RWPE2 (cell line): ENCODE measurements around the gene MEP1B.
"Not testable (repeated sequence)": the region's sequence is repeated elsewhere in the genome, so short reads cannot be mapped to it uniquely, and the experiment has no call there.

Source experiments
- ATAC-seq: fragments of 200-7000 bp; cut with Tn5 transposase; 3 replicates; pipeline ENCODE4 v1.9.1; 2021; ENCODE audit warnings: low read depth
- DNase-seq: peaks from one replicate; pipeline ENCODE4 v3.0.0-alpha.2; 2020; ENCODE audit warnings: low spot score
- H3K27ac ChIP-seq: fragments of 450-650 bp; 2 replicates; pipeline ENCODE4 v1.5.1; 2017; ENCODE audit warnings: mild to moderate bottlenecking; ENCODE audit not compliant: poor library complexity, severe bottlenecking
- H3K27me3 ChIP-seq: fragments of 250-450 bp; sonication (Bioruptor Pico); 2 replicates; pipeline ENCODE4 v1.5.1; 2021; ENCODE audit warnings: mild to moderate bottlenecking, moderate library complexity; ENCODE audit not compliant: insufficient read depth, poor library complexity, severe bottlenecking
- H3K36me3 ChIP-seq: fragments of 250-450 bp; sonication (Bioruptor Pico); 2 replicates; pipeline ENCODE4 v1.5.1; 2020; ENCODE audit warnings: low read depth, mild to moderate bottlenecking, moderate library complexity
- H3K4me1 ChIP-seq: fragments of 250-450 bp; sonication (Bioruptor Pico); 2 replicates; pipeline ENCODE4 v1.5.1; 2021; ENCODE audit warnings: mild to moderate bottlenecking, moderate library complexity; ENCODE audit not compliant: insufficient read depth, poor library complexity, severe bottlenecking
- H3K4me3 ChIP-seq: fragments of 250-450 bp; sonication (Bioruptor Pico); 2 replicates; pipeline ENCODE4 v1.5.1; 2021; ENCODE audit warnings: mild to moderate bottlenecking, moderate library complexity; ENCODE audit not compliant: severe bottlenecking
- H3K9me3 ChIP-seq: fragments of 250-450 bp; sonication (Bioruptor Pico); 2 replicates; pipeline ENCODE4 v1.5.1; 2021; ENCODE audit warnings: mild to moderate bottlenecking, moderate library complexity; ENCODE audit not compliant: severe bottlenecking
- TF ChIP-seq, protein P1 (sequence below): fragments of 450-650 bp; IDR thresholded peaks from one replicate; pipeline ENCODE4 v1.5.1; 2017; ENCODE audit warnings: mild to moderate bottlenecking, moderate library complexity; ENCODE audit not compliant: poor library complexity, severe bottlenecking

Gene MEP1B

DNA sequence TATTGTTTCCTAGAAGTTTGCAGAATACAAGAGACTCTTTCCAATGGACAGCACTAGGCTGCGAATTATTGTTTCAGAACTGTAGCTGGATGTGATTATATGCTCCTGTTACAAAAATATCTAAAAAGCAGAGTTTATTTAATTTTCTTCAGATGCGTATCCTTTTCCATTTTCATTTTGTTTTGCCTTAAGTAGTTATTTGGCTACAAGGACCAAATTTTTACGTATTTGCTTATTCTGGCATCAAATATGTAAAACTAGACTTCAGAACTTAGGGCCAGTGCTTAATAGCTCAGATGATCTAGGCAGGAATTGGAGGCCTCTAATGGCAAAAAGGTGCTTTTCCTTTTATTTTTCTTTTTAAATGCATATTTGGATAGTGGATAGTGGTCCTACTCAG is 18.7 kb downstream of the MEP1B start:
- TF ChIP-seq, protein P1, sequence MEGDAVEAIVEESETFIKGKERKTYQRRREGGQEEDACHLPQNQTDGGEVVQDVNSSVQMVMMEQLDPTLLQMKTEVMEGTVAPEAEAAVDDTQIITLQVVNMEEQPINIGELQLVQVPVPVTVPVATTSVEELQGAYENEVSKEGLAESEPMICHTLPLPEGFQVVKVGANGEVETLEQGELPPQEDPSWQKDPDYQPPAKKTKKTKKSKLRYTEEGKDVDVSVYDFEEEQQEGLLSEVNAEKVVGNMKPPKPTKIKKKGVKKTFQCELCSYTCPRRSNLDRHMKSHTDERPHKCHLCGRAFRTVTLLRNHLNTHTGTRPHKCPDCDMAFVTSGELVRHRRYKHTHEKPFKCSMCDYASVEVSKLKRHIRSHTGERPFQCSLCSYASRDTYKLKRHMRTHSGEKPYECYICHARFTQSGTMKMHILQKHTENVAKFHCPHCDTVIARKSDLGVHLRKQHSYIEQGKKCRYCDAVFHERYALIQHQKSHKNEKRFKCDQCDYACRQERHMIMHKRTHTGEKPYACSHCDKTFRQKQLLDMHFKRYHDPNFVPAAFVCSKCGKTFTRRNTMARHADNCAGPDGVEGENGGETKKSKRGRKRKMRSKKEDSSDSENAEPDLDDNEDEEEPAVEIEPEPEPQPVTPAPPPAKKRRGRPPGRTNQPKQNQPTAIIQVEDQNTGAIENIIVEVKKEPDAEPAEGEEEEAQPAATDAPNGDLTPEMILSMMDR = no peak
- no peak for DNase-seq
- Histone ChIP-seq H3K9me3 (no peaks in the 10 kb centered on the region), H3K4me1 (no peaks in the 10 kb centered on the region), H3K4me3 (no peak overlapping the region), H3K27ac (no peak overlapping the region), H3K36me3 (no peaks in the 10 kb centered on the region), H3K27me3 (no peaks in the 10 kb centered on the region)
- ATAC-seq = no peak

DNA sequence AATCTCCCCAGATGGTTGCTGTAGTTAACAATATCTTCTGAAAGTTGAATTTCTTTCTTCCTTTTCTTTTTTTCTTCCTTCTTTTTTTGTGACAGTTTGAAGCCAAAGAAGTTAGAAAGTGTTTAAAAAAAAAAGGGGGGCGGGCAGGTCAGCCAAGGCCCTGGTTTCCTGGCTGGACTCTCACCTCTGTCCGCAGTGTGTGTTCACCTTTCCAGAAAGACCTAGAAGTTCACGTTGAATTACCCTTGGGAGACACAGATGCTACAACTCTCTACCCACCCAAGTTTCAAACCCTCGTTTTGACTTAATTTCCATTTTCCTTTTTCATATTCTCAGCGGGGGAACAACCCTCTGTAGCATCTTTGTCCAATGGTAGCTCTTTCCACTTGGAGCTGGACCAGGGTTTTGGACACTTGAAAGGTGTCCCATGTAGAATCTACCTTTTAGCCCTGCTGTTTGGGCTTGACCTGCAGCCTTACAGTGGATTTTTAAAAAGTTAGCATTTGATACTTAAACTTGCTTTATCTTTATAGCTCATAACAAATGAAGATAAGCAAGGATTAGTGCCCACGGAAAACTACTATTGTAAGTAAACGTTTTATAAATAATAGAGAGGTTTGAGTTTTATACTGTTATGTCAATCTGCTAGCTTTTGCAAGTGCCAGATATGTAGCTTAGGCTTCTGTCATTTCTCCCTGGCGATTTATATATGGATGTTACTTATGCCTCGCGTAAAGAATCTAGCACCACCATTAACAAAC is 20.0 kb downstream of the MEP1B start:
- H3K4me3 ChIP-seq = no peak overlapping the region

DNA sequence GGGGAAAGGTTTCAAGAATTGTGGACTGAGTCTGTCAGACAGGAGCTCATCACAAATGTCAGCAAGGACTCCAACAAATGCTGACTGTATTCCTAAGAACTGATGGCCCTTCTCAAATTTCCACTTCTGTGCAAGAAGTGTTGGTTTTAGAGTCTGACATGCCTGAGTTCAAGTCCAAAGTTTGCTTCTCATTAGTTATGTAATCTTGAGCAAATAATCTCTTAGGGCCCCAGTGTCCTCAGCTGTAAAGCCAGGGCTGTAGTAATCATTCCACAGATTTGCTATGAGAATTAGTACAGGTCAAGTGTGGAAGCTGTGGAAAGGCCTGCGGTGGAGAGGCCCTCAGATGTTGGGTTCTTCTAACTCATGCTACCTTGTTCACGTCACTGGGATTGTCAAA is 23.9 kb downstream of the MEP1B start:
- no peaks in the 10 kb centered on the region for H3K9me3 ChIP-seq
- TF ChIP-seq, protein P1 = no peak
- H3K4me3 ChIP-seq = no peak overlapping the region
- ATAC-seq = no peak
- DNase-seq = no peak
- H3K27ac ChIP-seq = no peak overlapping the region
- H3K4me1 ChIP-seq = no peaks in the 10 kb centered on the region
- H3K36me3 ChIP-seq = no peaks in the 10 kb centered on the region
- no peaks in the 10 kb centered on the region for H3K27me3 ChIP-seq

More for the DNA sequence above, 20.0 kb downstream of the MEP1B start:
- Histone ChIP-seq H3K4me1 (no peaks in the 10 kb centered on the region), H3K27me3 (no peaks in the 10 kb centered on the region), H3K9me3 (no peaks in the 10 kb centered on the region), H3K36me3 (no peaks in the 10 kb centered on the region), H3K27ac (no peak overlapping the region)
- DNase-seq (no peak), ATAC-seq (no peak)
- TF ChIP-seq, protein P1 = no peak

DNA sequence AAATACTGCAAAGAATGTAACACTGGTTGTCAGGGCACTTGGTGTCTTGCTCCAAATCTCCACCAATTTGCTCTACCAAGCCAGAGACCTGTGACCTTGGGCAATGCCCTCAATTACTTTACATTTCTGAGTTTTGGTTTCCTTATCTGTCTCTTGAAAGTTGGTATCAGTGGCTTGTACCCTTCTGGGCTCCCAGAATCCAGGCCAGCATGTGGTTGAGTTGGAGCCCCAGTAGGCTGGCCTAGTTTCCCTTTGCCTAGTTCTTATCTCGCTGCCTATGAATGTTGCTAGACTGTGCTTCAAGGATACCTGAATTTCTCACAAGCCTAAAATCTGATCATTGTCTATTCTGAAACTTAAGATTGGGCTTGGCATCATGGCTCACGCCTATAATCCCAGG is 26.6 kb downstream of the MEP1B start:
- TF ChIP-seq, protein P1 = no peak
- ATAC-seq (no peak), DNase-seq (no peak)
- Histone ChIP-seq H3K4me1 (no peaks in the 10 kb centered on the region), H3K27ac (no peak overlapping the region), H3K9me3 (no peaks in the 10 kb centered on the region), H3K27me3 (no peaks in the 10 kb centered on the region), H3K36me3 (no peaks in the 10 kb centered on the region), H3K4me3 (no peak overlapping the region)

DNA sequence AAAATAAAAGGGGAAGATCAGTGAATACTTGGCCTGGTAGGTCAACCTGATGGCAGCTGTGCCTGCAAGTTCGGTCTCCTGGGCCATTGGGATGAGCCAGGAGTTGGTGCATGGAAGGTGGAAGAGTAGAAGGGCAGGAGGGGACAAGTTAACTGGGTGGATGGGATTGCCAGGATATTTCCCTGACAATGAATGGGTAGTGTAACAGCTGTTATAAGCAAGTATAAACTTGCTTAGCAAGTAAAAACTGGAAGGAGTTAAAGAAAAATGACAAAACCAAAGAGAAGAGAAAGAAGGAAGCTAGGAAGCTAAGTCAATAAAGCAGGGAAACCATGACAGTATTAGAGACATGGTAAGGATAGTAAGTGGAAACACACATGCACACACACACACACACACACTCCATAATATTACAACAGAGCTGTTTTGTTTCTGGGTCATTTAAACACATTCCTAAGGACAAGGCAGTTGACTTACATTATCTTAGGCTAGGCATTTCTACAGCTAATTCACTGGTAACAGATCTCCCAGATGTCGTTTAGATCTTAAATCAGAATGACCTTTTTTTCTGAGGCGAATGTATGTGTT is 29.7 kb downstream of the MEP1B start:
- ATAC-seq (no peak), DNase-seq (no peak)
- H3K4me3 ChIP-seq = no peak overlapping the region
- H3K9me3 ChIP-seq = no peaks in the 10 kb centered on the region
- H3K4me1 ChIP-seq = no peaks in the 10 kb centered on the region
- no peak overlapping the region for H3K27ac ChIP-seq
- no peaks in the 10 kb centered on the region for H3K36me3 ChIP-seq
- TF ChIP-seq, protein P1 = no peak
- no peaks in the 10 kb centered on the region for H3K27me3 ChIP-seq

DNA sequence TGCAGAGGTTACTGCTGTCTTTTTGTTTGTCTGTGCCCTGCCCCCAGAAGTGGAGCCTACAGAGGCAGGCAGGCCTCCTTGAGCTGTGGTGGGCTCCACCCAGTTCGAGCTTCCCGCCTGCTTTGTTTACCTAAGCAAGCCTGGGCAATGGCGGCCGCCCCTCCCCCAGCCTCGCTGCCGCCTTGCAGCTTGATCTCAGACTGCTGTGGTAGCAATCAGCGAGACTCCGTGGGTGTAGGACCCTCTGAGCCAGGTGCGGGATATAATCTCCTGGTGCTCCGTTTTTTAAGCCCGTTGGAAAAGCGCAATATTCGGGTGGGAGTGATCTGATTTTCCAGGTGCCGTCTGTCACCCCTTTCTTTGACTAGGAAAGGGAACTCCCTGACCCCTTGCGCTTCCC is 43.5 kb downstream of the MEP1B start:
- not testable (repeated sequence) for H3K27ac ChIP-seq, H3K36me3 ChIP-seq, H3K4me1 ChIP-seq, H3K4me3 ChIP-seq, H3K9me3 ChIP-seq, H3K27me3 ChIP-seq, DNase-seq, ATAC-seq
